HepG2 (cell line): ENCODE results near the gene TMEM107. TPM values are rescaled to one million over a fixed set of nuclear protein-coding genes. Genes with fewer than 3 reads are reported as not detected.

Experiments used
- ATM ChIP-seq: fragments of 450-650 bp; IDR thresholded peaks from 2 replicates; pipeline ENCODE4 v1.7.1; 2017; ENCODE audit warnings: mild to moderate bottlenecking, borderline replicate concordance
- BHLHE40 ChIP-seq: IDR thresholded peaks from 2 replicates; pipeline ENCODE4 v1.6.1; 2011; ENCODE audit warnings: low read length, improper control_type of control experiment
- DR1 ChIP-seq: sonication (generic); formaldehyde crosslinking; IDR thresholded peaks from 2 replicates; pipeline ENCODE4 v1.8.0; 2021; ENCODE audit warnings: mild to moderate bottlenecking, missing genetic modification reagents, inconsistent platforms
- FOXC1 ChIP-seq: sonication (generic); formaldehyde crosslinking; IDR thresholded peaks from 2 replicates; pipeline ENCODE4 v1.8.0; 2022; ENCODE audit warnings: mild to moderate bottlenecking, missing genetic modification reagents, borderline replicate concordance
- HNRNPK ChIP-seq: fragments of 200-400 bp; formaldehyde crosslinking; IDR thresholded peaks from 2 replicates; pipeline ENCODE4 v1.6.1; 2018; ENCODE audit warnings: low read length, low read depth, moderate library complexity, mild to moderate bottlenecking; ENCODE audit not compliant: poor library complexity, severe bottlenecking
- MIXL1 ChIP-seq: IDR thresholded peaks from 2 replicates; pipeline ENCODE4 v1.6.1; 2016
- NFYB ChIP-seq: sonication (generic); formaldehyde crosslinking; IDR thresholded peaks from 2 replicates; pipeline ENCODE4 v1.4.0; 2020; ENCODE audit warnings: missing genetic modification reagents
- PHF21A ChIP-seq: sonication (generic); formaldehyde crosslinking; IDR thresholded peaks from 2 replicates; pipeline ENCODE4 v1.5.0; 2020; ENCODE audit warnings: mild to moderate bottlenecking, missing genetic modification reagents
- RARG ChIP-seq: sonication (generic); formaldehyde crosslinking; IDR thresholded peaks from 2 replicates; pipeline ENCODE4 v1.4.0; 2020; ENCODE audit warnings: low read depth, mild to moderate bottlenecking, missing genetic modification reagents
- SCMH1 ChIP-seq: sonication (generic); formaldehyde crosslinking; IDR thresholded peaks from 2 replicates; pipeline ENCODE4 v1.9.0; 2021; ENCODE audit warnings: missing genetic modification reagents, mild to moderate bottlenecking, borderline replicate concordance
- TAF15 ChIP-seq: fragments of 200-400 bp; formaldehyde crosslinking; IDR thresholded peaks from one replicate; pipeline ENCODE4 v1.6.1; 2018; ENCODE audit warnings: mild to moderate bottlenecking, low read depth, low read length; ENCODE audit not compliant: poor library complexity, severe bottlenecking
- ZNF205 ChIP-seq: IDR thresholded peaks from 2 replicates; pipeline ENCODE4 v1.6.1; 2018; ENCODE audit warnings: missing biosample characterization, missing genetic modification reagents
- ZNF441 ChIP-seq: sonication (generic); formaldehyde crosslinking; IDR thresholded peaks from 2 replicates; pipeline ENCODE4 v1.7.0; 2021; ENCODE audit warnings: missing genetic modification reagents, borderline replicate concordance
- ZNF616 ChIP-seq: sonication (generic); formaldehyde crosslinking; IDR thresholded peaks from 2 replicates; pipeline ENCODE4 v1.5.0; 2020; ENCODE audit warnings: low read depth, mild to moderate bottlenecking, missing genetic modification reagents
- ZNF746 ChIP-seq: sonication (generic); formaldehyde crosslinking; IDR thresholded peaks from 2 replicates; pipeline ENCODE4 v1.8.0; 2022; ENCODE audit warnings: mild to moderate bottlenecking, missing genetic modification reagents
- ZNF850 ChIP-seq: sonication (generic); formaldehyde crosslinking; conservative IDR thresholded peaks from 2 replicates; pipeline ENCODE4 v1.9.0; 2021; ENCODE audit warnings: mild to moderate bottlenecking, missing genetic modification reagents
- ZSCAN31 ChIP-seq: sonication (generic); formaldehyde crosslinking; IDR thresholded peaks from 2 replicates; pipeline ENCODE4 v1.5.0; 2020; ENCODE audit warnings: low read depth, mild to moderate bottlenecking, missing genetic modification reagents
- polyA plus RNA-seq, 8 experiments: library from polyadenylated mRNA; depleted of rRNA in 3 of 8; stranded (reverse) in 7 of 8; unstranded in 1 of 8; fragments of >200 nt; fragmentation: Illumina TruSeq in 4 of 8; extraction: Trizol in 4 of 8; gene quantifications; 2 replicates each; pipeline versions ENCODE4 v1.2.1 to v1.2.3, GENCODE V29; 2011 to 2016; ENCODE audit warnings: low read depth in 4 of 8, missing spikeins in 1 of 8, mixed read lengths in 1 of 8; ENCODE audit not compliant: insufficient read depth in 1 of 8
- total RNA-seq, 5 experiments: library from RNA; depleted of rRNA; stranded (reverse); fragments of >200 nt; fragmentation: Illumina TruSeq; extraction: Trizol; gene quantifications; 2 replicates each; pipeline ENCODE4 v1.2.3, GENCODE V29; 2016; ENCODE audit warnings: low read depth in 1 of 5
- TF ChIP-seq, protein P1 (sequence below): IDR thresholded peaks from 2 replicates; pipeline ENCODE4 v1.6.1; 2016; ENCODE audit warnings: low read depth, missing genetic modification reagents, missing compliant biosample characterization
- TF ChIP-seq, protein P2 (sequence below): sonication (generic); formaldehyde crosslinking; IDR thresholded peaks from 2 replicates; pipeline ENCODE4 v1.4.0; 2020; ENCODE audit warnings: mild to moderate bottlenecking, missing genetic modification reagents, borderline replicate concordance
- TF ChIP-seq, protein P3 (sequence below): IDR thresholded peaks from 2 replicates; pipeline ENCODE4 v1.6.1; 2016; ENCODE audit warnings: missing compliant biosample characterization, missing genetic modification reagents, borderline replicate concordance
- TF ChIP-seq, protein P4 (sequence below): sonication (generic); formaldehyde crosslinking; IDR thresholded peaks from 2 replicates; pipeline ENCODE4 v1.5.0; 2020; ENCODE audit warnings: missing genetic modification reagents, mild to moderate bottlenecking, borderline replicate concordance

Gene TMEM107
- total and polyA plus RNA-seq, 2 of the 13 experiments (the other 11 are each of a cell fraction or from before 2014, with no cell fraction given), result 7.2 to 15.3 TPM

DNA sequence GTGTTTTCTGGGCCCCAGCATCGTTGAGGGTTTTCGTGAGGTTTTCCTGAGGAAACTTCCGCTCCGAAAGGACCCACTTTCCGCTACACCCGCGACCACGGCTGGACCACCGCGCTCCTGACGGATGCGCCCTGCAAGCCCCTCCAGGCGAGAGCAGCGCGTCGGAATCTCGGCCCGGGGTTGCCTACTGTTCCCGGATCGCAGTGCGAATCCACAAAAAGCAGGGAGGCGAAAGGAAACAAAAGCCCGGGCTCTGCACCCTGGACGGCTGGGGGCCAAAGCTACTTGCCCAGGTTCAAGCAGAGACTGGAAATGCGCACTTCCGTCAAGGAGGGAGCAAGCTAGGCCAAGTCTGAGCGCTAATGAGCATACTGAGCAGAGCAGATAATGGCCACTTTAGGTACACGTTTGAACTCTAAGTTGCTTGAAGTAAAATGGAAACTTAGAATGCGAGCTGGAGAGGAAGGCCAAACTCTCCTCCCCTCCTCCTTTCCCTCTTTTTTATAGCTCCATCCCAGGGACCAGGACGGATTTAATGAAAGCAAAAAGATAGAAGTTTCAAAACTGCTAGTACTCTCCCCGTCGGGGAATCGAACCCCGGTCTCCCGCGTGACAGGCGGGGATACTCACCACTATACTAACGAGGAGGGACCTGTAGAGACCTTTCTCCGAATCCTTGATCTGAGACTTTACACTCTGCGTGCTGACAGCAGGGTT is 45.6 kb upstream of the TMEM107 start (continued):
- TF ChIP-seq, protein P1, sequence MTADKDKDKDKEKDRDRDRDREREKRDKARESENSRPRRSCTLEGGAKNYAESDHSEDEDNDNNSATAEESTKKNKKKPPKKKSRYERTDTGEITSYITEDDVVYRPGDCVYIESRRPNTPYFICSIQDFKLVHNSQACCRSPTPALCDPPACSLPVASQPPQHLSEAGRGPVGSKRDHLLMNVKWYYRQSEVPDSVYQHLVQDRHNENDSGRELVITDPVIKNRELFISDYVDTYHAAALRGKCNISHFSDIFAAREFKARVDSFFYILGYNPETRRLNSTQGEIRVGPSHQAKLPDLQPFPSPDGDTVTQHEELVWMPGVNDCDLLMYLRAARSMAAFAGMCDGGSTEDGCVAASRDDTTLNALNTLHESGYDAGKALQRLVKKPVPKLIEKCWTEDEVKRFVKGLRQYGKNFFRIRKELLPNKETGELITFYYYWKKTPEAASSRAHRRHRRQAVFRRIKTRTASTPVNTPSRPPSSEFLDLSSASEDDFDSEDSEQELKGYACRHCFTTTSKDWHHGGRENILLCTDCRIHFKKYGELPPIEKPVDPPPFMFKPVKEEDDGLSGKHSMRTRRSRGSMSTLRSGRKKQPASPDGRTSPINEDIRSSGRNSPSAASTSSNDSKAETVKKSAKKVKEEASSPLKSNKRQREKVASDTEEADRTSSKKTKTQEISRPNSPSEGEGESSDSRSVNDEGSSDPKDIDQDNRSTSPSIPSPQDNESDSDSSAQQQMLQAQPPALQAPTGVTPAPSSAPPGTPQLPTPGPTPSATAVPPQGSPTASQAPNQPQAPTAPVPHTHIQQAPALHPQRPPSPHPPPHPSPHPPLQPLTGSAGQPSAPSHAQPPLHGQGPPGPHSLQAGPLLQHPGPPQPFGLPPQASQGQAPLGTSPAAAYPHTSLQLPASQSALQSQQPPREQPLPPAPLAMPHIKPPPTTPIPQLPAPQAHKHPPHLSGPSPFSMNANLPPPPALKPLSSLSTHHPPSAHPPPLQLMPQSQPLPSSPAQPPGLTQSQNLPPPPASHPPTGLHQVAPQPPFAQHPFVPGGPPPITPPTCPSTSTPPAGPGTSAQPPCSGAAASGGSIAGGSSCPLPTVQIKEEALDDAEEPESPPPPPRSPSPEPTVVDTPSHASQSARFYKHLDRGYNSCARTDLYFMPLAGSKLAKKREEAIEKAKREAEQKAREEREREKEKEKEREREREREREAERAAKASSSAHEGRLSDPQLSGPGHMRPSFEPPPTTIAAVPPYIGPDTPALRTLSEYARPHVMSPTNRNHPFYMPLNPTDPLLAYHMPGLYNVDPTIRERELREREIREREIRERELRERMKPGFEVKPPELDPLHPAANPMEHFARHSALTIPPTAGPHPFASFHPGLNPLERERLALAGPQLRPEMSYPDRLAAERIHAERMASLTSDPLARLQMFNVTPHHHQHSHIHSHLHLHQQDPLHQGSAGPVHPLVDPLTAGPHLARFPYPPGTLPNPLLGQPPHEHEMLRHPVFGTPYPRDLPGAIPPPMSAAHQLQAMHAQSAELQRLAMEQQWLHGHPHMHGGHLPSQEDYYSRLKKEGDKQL (CRISPR knock-in tag), result no peak
- TF ChIP-seq MIXL1 (CRISPR knock-in tag) (peak; percentile 69; the same call in 1 of the 2 replicates), NFYB (CRISPR knock-in tag) (no peak), FOXC1 (peak; percentile 45), ATM (no peak), HNRNPK (no peak), ZSCAN31 (no peak; the same call in 1 of the 2 replicates), DR1 (CRISPR knock-in tag) (no peak), ZNF850 (CRISPR knock-in tag) (0 out of 2 replicates have a peak, but pooled peaks have one; percentile 2), TAF15 (no peak), ZNF205 (CRISPR knock-in tag) (0 out of 2 replicates have a peak, but pooled peaks have one; percentile 81), ZNF616 (CRISPR knock-in tag) (no peak), ZNF441 (CRISPR knock-in tag) (0 out of 2 replicates have a peak, but pooled peaks have one; percentile 15), ZNF746 (no peak), BHLHE40 (no peak), SCMH1 (CRISPR knock-in tag) (no peak), RARG (CRISPR knock-in tag) (no peak), PHF21A (CRISPR knock-in tag) (no peak; the same call in 1 of the 2 replicates)
- TF ChIP-seq, protein P2, sequence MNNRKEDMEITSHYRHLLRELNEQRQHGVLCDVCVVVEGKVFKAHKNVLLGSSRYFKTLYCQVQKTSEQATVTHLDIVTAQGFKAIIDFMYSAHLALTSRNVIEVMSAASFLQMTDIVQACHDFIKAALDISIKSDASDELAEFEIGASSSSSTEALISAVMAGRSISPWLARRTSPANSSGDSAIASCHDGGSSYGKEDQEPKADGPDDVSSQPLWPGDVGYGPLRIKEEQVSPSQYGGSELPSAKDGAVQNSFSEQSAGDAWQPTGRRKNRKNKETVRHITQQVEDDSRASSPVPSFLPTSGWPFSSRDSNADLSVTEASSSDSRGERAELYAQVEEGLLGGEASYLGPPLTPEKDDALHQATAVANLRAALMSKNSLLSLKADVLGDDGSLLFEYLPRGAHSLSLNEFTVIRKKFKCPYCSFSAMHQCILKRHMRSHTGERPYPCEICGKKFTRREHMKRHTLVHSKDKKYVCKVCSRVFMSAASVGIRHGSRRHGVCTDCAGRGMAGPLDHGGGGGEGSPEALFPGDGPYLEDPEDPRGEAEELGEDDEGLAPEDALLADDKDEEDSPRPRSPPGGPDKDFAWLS, result no peak
- TF ChIP-seq, protein P3, sequence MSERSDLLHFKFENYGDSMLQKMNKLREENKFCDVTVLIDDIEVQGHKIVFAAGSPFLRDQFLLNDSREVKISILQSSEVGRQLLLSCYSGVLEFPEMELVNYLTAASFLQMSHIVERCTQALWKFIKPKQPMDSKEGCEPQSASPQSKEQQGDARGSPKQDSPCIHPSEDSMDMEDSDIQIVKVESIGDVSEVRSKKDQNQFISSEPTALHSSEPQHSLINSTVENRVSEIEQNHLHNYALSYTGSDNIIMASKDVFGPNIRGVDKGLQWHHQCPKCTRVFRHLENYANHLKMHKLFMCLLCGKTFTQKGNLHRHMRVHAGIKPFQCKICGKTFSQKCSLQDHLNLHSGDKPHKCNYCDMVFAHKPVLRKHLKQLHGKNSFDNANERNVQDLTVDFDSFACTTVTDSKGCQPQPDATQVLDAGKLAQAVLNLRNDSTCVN, result peak; percentile 55; the same call in 1 of the 2 replicates
- TF ChIP-seq, protein P4, sequence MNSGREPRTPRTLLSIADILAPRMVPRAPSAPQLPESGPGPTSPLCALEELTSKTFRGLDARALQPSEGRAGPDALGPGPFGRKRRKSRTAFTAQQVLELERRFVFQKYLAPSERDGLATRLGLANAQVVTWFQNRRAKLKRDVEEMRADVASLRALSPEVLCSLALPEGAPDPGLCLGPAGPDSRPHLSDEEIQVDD (CRISPR knock-in tag), result no peak
